Loucy (cell line): ENCODE measurements around the gene ETS2.

ENCODE experiments used
- CTCF ChIP-seq: fragments of 200-600 bp; sonication (generic); conservative IDR thresholded peaks from 2 replicates; pipeline ENCODE4 v1.5.1; 2014; ENCODE audit warnings: mild to moderate bottlenecking, antibody characterized with exemption, low read length
- EZH2phosphoT487 ChIP-seq: fragments of 200-600 bp; IDR thresholded peaks from 2 replicates; pipeline ENCODE4 v1.6.1; 2018; ENCODE audit warnings: antibody characterized with exemption, mild to moderate bottlenecking, moderate library complexity, borderline replicate concordance

GRCh38 chr21:38863291-38863690, 57.6 kb downstream of the ETS2 start:
- TF ChIP-seq CTCF (no peak), EZH2phosphoT487 (no peak)
